ENCODE measurements around the gene EPS8L1.

DNA sequence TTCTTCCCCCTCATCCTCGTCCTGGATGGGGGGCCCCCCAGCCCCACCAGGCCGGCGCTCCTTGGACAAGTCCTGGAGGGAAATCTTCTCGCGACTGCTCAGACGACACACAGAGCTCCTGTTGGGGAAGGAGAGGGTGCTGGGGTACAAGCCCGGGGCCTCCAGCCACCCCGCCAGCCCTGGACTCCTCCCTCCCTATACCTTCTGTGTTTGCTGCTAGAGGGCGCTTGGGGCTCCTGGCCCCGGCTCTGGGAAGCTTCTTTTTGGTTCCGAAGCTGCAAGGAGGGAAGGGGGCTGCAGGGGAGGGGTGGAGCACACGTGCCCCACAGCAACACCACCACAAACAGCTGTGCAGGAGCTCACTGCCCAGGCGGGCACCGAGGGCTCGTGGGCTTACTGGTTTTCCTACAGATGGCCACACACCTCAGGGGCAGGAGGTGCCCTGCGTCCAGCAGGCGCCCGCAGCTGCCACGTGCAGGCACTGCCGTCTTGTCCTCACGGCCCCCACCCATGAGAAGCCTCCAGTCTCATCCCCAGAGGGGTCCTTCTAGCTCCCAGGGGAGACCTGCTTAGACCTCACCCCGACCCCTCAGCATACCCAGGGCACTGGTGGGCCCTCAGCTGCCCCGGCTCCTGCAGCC lies 20.5 kb downstream of the EPS8L1 start:
- TF ChIP-seq, protein P1, sequence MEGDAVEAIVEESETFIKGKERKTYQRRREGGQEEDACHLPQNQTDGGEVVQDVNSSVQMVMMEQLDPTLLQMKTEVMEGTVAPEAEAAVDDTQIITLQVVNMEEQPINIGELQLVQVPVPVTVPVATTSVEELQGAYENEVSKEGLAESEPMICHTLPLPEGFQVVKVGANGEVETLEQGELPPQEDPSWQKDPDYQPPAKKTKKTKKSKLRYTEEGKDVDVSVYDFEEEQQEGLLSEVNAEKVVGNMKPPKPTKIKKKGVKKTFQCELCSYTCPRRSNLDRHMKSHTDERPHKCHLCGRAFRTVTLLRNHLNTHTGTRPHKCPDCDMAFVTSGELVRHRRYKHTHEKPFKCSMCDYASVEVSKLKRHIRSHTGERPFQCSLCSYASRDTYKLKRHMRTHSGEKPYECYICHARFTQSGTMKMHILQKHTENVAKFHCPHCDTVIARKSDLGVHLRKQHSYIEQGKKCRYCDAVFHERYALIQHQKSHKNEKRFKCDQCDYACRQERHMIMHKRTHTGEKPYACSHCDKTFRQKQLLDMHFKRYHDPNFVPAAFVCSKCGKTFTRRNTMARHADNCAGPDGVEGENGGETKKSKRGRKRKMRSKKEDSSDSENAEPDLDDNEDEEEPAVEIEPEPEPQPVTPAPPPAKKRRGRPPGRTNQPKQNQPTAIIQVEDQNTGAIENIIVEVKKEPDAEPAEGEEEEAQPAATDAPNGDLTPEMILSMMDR (IDR thresholded peaks at IDR 0.05), result no peak
- TF ChIP-seq POLR2A (IDR thresholded peaks at IDR 0.05), result no peak

All from thyroid gland (tissue), 4 donors.